DMS53 treated with DMSO at 0.1 percent for 48 hours (cell line): ENCODE results near the gene CATSPERZ.

ENCODE experiments used
- DNase-seq: peaks from one replicate; lab custom pipeline; 2025; ENCODE audit not compliant: unreplicated experiment; lab: John Stamatoyannopoulos, UW

Gene CATSPERZ

DNA sequence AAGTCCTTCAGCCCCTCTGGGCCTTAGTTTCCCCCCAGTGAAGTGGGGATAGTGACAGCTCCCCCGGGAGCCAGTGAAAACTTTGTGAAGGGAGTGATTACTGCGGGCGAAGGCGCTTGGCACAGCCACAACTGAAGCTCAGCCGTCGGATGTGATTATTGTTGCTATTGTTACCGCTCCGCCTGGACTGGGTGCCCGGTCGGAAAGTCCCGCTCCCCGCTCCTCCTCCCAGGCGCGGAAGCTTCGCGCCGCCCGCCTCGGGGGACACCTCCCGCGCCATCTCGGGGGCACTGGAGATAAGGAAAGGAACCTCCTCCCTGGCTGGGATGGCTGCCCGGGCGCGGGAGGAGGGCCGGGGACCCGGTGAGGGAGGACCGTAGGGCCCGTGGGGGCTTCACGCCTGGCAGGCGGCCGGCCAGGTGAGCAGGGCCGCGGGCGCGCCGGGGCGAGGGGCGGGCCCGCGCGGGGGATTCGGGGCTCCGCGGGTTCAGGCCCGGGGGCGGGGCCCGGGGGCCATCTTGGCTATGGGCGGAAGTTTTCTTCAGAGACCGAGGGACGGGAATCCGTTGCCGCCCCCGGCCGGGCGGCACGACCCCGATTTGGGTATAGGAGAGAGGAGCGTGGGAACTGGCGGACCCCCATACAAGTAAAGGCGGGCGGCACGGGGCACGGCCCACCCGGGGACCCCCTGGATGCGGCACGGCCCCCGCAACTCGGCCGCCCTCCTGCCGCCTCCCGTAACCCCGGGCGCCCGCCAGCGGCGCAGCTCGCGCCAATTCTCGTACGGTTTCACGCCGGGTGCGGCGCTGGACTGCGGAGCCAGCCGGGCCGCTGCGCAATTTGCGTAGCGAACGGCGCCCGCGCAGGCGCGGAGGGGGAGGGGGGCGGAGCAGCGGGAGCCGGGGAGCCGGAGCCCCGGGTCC, 14.9 kb upstream of the CATSPERZ start, which contains the start of gene GPR137:
Gene GPR137, plus strand, starts transcription at position 887 of the 923 bp plus-strand sequence. CDS start 677 bp downstream, outside the sequence.
- DNase-seq, result peak; percentile 68

DNA sequence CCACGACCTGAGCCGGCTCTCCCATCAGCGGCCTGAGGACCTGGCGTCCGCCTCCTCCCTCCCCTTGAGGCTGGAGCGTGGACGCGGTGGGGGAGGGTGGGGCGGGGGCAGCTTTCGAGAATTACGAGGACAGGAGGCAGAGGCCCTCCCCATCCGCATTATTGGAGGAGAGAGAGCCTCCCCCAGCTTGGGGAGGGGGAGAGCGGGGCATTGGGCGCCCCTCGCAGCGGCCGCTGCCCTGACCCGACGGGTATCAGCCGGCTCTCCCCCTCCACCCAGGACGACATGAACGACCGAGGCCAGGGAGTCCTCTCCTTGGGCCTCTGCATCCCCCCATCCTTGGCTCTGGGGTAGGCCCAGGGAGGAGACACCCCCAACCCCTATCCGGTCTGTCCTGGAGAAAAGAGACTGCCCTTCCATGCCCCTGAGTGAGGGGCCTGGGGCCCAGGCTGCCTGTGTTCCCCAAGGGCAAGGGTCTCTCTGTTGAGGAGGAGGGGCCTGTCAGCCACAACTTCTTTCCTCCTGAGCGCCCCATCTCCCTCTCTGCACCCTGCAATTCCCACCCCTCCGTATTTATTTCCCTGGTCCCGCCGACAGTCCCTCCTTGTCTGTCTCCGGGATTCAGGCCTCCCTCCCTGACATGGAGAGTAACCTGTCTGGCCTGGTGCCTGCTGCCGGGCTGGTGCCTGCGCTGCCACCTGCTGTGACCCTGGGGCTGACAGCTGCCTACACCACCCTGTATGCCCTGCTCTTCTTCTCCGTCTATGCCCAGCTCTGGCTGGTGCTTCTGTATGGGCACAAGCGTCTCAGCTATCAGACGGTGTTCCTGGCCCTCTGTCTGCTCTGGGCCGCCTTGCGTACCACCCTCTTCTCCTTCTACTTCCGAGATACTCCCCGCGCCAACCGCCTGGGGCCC, 14.0 kb upstream of the CATSPERZ start:
- DNase-seq, result peak; percentile 44

DNA sequence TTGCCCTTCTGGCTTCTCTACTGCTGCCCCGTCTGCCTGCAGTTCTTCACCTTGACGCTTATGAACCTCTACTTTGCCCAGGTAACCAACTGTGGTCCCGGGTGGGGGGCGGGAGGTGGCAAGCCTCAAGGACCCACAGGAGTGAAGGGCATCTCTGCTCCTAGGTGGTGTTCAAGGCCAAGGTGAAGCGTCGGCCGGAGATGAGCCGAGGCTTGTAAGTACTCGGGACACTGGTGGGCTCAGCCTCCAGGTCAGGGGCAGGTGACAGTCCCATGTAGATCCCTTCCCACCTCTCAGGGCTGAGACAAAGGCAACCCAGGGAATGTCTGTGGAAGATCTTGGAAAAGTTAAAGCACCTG, 13.4 kb upstream of the CATSPERZ start:
- no peak for DNase-seq

DNA sequence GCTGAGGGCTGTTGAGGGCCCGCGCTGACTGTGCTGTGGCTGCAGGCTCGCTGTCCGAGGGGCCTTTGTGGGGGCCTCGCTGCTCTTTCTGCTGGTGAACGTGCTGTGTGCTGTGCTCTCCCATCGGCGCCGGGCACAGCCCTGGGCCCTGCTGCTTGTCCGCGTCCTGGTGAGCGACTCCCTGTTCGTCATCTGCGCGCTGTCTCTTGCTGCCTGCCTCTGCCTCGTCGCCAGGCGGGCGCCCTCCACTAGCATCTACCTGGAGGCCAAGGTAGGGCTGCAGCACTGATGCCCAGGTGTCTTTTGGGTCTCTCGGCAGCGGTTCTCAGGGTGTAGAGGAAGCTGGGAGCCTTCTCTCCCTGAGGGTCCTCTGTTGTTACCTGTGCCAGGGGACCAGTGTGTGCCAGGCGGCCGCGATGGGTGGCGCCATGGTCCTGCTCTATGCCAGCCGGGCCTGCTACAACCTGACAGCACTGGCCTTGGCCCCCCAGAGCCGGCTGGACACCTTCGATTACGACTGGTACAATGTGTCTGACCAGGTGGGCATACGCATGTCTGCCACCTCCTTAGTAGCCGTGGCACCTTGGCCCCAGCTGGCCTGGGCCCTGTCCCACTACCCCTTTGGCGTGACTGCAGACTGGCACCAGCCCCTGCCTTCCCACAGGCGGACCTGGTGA, 12.3 kb upstream of the CATSPERZ start:
- DNase-seq, result no peak

DNA sequence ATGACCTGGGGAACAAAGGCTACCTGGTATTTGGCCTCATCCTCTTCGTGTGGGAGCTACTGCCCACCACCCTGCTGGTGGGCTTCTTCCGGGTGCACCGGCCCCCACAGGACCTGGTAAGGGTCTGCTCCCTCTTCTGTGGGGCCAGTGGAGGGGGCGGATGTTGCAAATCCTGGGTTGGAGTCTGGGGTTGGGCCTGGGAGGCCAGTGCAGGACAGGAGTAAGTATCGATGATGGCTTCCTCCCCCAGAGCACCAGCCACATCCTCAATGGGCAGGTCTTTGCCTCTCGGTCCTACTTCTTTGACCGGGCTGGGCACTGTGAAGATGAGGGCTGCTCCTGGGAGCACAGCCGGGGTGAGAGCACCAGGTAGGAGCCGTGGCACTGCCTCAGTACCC, 11.8 kb upstream of the CATSPERZ start:
- no peak for DNase-seq

DNA sequence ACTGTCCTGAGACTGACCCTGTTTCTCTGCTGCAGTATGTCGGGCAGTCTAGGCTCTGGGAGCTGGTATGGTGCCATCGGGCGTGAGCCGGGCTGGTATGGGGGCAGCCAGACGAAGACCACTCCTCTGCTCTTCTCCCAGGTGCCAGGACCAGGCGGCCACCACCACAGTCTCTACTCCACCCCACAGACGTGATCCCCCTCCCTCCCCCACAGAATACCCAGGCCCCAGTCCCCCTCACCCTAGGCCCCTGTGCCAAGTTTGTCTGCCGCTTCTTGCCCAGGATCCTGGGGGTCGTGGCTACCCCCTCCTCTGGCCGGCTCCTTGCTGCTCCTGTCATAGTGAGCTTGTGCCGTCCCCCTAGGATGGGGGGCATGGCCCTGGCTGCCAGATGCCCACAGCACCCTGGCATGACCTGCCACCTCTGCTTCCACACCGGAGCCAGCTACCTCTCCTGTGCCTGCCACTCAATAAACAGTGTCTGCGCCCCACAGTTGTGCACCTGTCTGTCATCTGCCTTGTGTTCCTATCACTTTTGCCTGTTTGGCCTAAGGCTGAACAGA, 11.1 kb upstream of the CATSPERZ start:
- no peak for DNase-seq

DNA sequence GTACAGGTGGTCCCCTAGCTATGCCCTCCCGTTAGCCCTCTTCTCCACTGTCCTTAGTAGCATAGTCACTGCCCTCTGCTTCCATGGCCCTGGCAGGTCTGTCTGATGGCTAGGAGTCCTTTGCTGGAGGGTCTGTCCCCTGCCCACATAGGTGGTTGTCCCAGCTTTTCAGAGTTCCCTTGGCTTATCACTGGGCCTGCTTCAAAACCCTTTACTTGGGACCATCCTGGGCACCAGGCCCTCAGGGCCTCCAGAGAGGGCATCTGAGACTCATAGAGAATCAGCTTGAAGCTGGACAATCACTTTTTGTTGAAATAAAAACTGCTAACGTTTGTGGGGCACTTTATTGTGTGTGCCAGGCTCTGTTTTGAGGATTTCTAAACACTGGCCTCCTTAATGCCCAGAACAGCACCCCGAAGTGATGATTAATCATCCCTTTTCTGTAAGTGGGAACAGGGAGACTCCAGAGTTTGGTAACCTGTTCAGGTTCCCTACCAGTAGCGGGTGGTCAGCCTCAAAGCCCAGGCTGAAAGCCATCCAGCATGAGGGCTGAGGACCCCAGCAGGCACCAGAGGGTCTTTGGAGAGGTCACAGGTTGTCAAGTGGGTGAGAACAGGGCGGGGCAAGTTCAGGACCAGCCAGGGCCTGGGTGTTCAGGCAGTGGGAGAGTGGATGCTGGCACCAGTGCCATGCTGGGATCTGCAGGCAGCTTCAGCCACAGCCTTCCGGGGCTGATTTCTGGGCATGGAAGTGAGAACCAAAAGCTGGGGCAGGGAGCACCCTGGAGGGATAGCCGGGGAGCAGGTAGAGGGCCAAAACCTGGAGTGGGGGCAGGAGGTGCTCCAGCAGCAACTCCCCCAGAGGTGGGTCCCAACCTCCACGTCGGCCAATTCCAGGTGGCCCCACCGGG, 9.6 kb upstream of the CATSPERZ start:
- DNase-seq, result no peak

DNA sequence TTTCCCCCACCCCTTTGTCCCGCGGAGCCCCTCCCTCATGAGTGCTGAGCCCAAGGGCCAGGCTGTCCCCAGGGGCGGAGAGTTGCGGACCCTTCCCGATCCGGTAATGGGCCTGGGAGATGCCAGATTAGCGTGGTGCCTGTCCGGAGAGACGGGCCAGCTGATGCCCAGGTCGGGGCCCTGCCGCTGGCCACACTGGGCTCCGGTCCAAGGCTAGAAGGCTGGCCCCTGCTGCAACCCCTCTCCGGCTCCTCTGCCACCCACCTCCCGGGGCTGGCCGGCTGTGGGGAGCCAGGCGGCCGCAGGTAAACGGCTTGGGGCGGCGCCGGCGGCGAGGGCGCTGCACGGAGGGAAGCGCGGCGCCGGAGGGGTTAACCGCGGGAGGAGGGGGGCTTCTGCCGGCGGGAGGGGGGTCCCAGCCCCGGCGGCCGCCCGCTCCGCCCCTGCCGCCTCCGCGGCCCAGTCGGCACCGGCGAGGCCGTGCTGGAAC, 8.9 kb upstream of the CATSPERZ start, which contains the start of gene KCNK4:
Gene KCNK4, plus strand, starts transcription at position 41 of the 490 bp plus-strand sequence. CDS start 1,717 bp downstream, outside the sequence.
- DNase-seq, result no peak

DNA sequence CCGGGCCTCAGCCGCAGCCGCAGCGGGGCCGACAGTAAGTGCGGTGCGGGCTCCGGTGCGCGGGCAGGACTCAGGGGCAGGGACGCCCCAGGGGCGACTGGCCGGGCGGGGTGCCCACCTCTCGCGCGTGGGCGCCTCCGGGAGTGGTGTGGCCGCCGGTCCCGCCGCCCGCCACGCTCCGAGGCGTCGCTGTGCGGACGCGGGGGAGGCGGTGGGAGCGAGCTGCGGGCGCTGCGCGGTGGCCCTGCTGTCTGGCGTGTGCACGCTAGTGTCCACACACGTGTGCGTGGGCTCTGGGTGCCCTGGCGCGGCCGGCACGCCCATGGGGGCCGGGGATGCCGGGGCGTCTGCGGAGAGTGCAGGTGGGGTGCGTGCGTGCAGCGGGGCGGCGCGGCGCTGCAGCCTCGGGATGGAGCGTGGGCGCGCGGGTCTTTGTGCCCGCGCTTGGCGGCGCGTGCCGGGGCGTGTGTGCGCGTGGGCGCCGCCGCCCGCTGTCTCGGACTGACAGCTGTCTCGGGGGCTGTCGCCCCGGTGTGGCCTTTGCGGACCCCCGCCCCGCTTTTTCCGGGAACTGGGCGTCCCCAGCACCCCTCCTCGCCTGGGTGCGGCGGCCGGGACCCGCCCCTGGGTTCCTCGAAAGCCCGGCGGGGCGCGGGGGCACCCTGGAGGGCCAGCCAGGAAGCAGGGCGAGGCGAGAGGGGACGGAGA, 8.3 kb upstream of the CATSPERZ start:
- DNase-seq, result no peak

DNA sequence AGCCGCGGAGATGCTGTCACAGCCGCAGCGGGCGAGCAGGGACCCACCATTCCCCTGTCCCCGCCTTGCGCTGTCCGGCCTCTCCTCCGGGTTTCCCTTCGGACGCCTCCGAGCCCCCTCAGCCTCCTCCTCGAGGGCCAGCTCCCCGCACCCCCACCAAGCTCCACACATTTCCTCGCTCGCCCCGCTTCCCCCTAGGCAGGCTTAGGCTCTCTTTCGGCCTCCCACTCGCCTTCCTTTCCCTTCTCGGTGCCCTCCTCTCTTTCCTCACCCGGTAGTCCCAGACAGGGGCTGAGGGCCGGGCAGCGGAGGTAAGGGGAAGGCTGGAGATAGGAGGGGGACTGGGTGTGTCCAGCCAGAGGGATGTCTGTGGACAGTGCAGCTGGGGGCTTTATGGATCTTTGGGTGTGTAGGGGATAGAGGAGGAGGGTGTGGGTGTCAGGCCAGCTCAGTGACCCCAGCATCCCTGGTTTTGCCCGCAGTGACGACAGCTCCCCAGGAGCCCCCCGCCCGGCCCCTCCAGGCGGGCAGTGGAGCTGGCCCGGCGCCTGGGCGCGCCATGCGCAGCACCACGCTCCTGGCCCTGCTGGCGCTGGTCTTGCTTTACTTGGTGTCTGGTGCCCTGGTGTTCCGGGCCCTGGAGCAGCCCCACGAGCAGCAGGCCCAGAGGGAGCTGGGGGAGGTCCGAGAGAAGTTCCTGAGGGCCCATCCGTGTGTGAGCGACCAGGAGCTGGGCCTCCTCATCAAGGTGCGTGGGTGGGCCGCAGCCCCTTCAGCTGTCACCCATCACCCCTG, 7.5 kb upstream of the CATSPERZ start:
- no peak for DNase-seq

DNA sequence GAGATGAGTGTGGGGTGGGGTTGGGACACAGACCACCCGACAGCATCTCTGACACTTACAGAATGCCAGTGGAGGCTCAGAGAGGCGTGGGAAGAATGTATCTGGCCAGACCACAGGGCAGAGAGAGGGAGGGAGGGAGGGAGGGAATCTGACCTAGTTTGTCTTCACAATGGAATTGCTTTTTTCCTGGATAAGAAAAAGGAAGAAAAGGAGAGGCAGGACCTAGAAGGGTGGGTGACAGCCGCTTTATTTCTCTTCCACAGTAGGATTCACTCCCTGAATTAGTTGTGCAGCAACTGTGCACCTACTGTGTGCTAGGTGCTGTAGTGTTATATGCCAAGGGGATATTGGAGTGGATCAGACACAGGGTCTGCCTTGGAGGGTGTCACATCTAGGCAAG, 5.4 kb upstream of the CATSPERZ start:
- no peak for DNase-seq

DNA sequence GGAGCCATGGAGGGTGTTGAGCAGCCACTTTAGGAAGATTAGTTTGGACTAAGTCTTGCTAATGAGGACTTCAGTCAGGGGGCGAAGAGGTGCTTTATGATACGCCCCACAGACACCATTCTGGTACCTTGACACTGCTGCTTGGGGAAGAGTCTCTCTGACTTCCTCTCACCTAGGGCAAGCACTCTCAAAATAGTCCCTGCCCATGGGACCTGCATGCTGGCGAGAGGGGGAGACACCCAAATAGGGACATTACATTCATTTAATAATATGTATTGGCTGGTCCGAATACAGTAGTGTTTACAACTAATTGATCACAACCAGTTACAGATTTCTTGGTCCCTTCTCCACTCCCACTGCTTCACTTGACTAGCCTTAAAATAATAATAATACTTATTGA, 4.4 kb upstream of the CATSPERZ start:
- DNase-seq, result no peak

DNA sequence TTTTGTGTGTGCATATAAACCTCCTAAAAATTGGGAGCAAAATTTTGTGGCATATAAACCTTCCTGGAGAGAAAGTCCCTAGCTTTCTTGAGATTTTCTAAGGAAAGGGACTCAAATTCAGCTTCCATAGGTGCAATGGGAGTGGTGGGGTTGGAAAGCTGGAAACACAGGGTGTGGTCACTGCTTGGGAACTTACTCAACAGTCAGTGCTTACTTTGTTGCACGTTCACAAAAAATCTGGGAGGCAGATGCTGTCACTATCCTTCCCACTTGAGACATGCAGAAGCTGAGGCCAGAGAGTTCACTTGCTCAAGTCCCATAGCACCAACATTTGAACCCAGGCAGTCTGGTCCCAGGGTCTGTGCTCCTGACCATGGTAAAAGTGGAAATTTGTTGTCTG, 3.9 kb upstream of the CATSPERZ start:
- DNase-seq, result no peak

DNA sequence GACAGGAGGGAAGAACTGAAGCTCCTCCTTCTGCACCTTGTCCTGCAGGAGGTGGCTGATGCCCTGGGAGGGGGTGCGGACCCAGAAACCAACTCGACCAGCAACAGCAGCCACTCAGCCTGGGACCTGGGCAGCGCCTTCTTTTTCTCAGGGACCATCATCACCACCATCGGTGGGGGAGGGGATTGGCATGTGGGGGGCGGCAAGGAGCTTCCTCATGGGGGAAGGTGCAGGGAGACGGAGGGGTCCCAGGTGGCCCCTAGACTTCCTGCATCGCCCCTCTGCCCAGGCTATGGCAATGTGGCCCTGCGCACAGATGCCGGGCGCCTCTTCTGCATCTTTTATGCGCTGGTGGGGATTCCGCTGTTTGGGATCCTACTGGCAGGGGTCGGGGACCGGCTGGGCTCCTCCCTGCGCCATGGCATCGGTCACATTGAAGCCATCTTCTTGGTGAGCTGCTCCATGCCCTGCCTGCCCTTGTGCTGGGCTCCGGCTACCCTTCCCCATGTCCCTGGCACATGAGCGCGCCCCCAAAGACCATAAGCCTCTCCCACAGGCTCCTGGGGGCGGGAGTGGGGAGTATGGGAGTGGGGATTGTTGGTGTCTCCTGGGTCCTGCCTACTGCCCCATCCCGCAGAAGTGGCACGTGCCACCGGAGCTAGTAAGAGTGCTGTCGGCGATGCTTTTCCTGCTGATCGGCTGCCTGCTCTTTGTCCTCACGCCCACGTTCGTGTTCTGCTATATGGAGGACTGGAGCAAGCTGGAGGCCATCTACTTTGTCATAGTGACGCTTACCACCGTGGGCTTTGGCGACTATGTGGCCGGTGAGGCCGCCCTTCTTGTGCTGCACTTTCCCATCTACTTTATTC, 3.1 kb upstream of the CATSPERZ start:
- no peak for DNase-seq

DNA sequence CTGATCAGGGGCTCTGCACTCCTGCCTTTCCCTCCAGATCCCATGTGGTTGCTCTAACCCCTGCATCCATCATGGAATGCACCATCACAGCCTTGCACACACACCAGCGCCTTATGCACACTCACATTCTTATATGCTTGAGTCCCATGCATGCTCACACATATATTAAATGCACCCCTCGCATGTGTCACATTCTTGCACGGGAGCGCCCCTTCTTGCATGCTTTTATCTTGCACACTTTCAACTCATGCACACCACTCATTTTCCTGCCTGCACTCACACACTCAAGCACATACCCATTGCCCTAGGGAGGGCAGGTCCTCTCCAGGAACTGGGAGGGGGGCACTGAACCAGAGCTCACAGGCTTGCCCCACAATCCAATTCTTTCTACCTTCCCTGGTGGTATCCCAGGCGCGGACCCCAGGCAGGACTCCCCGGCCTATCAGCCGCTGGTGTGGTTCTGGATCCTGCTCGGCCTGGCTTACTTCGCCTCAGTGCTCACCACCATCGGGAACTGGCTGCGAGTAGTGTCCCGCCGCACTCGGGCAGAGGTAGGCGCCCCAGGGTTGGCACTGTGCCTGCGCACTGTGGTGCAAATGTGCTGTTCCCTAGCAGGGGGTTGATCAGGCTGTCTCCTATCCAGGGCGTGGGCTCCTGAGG, 2.3 kb upstream of the CATSPERZ start:
- DNase-seq, result no peak

DNA sequence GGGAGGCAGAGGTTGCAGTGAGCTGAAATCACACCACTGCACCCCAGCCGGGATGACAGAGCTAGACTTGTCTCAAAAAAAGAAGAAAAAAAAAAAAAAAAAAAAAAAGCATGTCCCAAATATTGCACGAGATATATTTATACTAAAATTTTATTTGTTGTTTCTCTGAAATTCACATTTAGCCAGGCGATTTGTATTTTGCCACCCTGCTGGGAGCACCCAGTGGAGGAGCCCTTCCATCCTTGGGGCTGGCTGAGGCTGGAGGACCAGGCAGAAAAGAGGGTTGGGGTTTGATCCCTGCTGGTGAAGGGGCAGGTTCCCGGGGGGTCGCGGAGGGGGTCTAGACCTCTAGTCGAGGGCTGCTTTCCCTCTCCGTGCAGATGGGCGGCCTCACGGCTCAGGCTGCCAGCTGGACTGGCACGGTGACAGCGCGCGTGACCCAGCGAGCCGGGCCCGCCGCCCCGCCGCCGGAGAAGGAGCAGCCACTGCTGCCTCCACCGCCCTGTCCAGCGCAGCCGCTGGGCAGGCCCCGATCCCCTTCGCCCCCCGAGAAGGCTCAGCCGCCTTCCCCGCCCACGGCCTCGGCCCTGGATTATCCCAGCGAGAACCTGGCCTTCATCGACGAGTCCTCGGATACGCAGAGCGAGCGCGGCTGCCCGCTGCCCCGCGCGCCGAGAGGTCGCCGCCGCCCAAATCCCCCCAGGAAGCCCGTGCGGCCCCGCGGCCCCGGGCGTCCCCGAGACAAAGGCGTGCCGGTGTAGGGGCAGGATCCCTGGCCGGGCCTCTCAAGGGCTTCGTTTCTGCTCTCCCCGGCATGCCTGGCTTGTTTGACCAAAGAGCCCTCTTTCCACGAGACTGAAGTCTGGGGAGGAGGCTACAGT, 952 bp upstream of the CATSPERZ start:
- DNase-seq, result no peak
